IMR-90 (cell line): ENCODE measurements around the gene SYP. TPM values are rescaled to one million over a fixed set of nuclear protein-coding genes. Genes with fewer than 3 reads are reported as not detected.
A peak's percentile ranks its signal among the peaks of the same experiment; 100 is the strongest.

Experiments used
- ATAC-seq: fragments of 200-7000 bp; cut with Tn5 transposase; 2 replicates; pipeline ENCODE4 v1.9.1; 2020; ENCODE audit warnings: low read depth, mild to moderate bottlenecking, moderate library complexity
- BruUV-seq: library from RNA; stranded (reverse); fragments of 400-500 nt; replicated peaks from 2 replicates; lab custom pipeline; 2021; lab: Mats Ljungman, UMichigan
- CTCF ChIA-PET: fragments of 300-600 bp; formaldehyde crosslinking; extraction: SDS; loops from one replicate; lab custom pipeline; 2021; ENCODE audit warnings: antibody characterized with exemption; lab: Yijun Ruan, JAX
- POLR2A ChIA-PET: fragments of 300-600 bp; sonication (Branson Sonifier 250); formaldehyde crosslinking; loops from one replicate; lab custom pipeline; 2022; ENCODE audit warnings: antibody characterized with exemption; ENCODE audit not compliant: unreplicated experiment; lab: Charles Lee
- DNase-seq: peaks from one replicate; pipeline ENCODE4 v3.0.0; 2013
- H2AFZ ChIP-seq: replicated peaks from 2 replicates; pipeline ENCODE3; 2013; ENCODE audit warnings: low read length, mild to moderate bottlenecking; ENCODE audit not compliant: poor library complexity
- H2AK5ac ChIP-seq: 2 replicates; pipeline ENCODE4 v1.6.1; 2013; ENCODE audit warnings: low read depth, low read length, inconsistent platforms
- H2AK9ac ChIP-seq: replicated peaks from 2 replicates; pipeline ENCODE3; 2013; ENCODE audit warnings: mild to moderate bottlenecking, low read depth, low read length, moderate library complexity; ENCODE audit not compliant: poor library complexity
- H2BK120ac ChIP-seq: 2 replicates; pipeline ENCODE4 v1.6.1; 2013; ENCODE audit warnings: low read depth, low read length, inconsistent platforms
- H2BK15ac ChIP-seq: 3 replicates; pipeline ENCODE4 v1.6.1; 2013; ENCODE audit warnings: low read depth, low read length, inconsistent platforms
- H2BK20ac ChIP-seq: 2 replicates; pipeline ENCODE4 v1.6.1; 2013; ENCODE audit warnings: low read depth, mild to moderate bottlenecking, inconsistent platforms, low read length, moderate library complexity
- H2BK5ac ChIP-seq: 2 replicates; pipeline ENCODE4 v1.6.1; 2013; ENCODE audit warnings: mild to moderate bottlenecking, low read depth, low read length, inconsistent platforms; ENCODE audit not compliant: poor library complexity, severe bottlenecking
- H3K14ac ChIP-seq: replicated peaks from 2 replicates; pipeline ENCODE4 v1.6.1; 2013; ENCODE audit warnings: low read depth, low read length, inconsistent platforms
- H3K18ac ChIP-seq: 2 replicates; pipeline ENCODE4 v1.6.1; 2013; ENCODE audit warnings: low read depth, low read length, control low read depth
- H3K23ac ChIP-seq: 2 replicates; pipeline ENCODE4 v1.6.1; 2013; ENCODE audit warnings: low read depth, low read length, inconsistent platforms
- H3K27ac ChIP-seq: 2 replicates; pipeline ENCODE4 v1.5.1; 2013; ENCODE audit warnings: mild to moderate bottlenecking, control low read depth, low read length; ENCODE audit not compliant: insufficient read depth
- H3K27me3 ChIP-seq: 2 replicates; pipeline ENCODE4 v1.6.1; 2013; ENCODE audit warnings: low read length; ENCODE audit not compliant: control insufficient read depth, insufficient read depth
- H3K36me3 ChIP-seq: 2 replicates; pipeline ENCODE4 v1.6.1; 2013; ENCODE audit warnings: low read length, mixed read lengths; ENCODE audit not compliant: control insufficient read depth, insufficient read depth
- H3K4ac ChIP-seq: 2 replicates; pipeline ENCODE4 v1.6.1; 2013; ENCODE audit warnings: low read depth, low read length, inconsistent platforms
- H3K4me1 ChIP-seq: 2 replicates; pipeline ENCODE4 v1.6.1; 2013; ENCODE audit warnings: low read length, mixed read lengths; ENCODE audit not compliant: control insufficient read depth, insufficient read depth
- H3K4me2 ChIP-seq: 2 replicates; pipeline ENCODE4 v1.6.1; 2013; ENCODE audit warnings: low read depth, mild to moderate bottlenecking, control low read depth, low read length, moderate library complexity
- H3K4me3 ChIP-seq: 2 replicates; pipeline ENCODE4 v1.5.1; 2013; ENCODE audit warnings: low read depth, mild to moderate bottlenecking, control low read depth, low read length, moderate library complexity; ENCODE audit not compliant: insufficient read depth
- H3K56ac ChIP-seq: 2 replicates; pipeline ENCODE4 v1.6.1; 2013; ENCODE audit warnings: low read length, inconsistent platforms; ENCODE audit not compliant: insufficient read depth; ENCODE audit errors: extremely low read depth
- H3K79me1 ChIP-seq, 2 experiments: 2 replicates each; pipeline ENCODE4 v1.6.1; 2013; ENCODE audit warnings: low read length in 2 of 2, inconsistent platforms in 1 of 2, low read depth in 1 of 2
- H3K9ac ChIP-seq: 2 replicates; pipeline ENCODE4 v1.6.1; 2013; ENCODE audit warnings: low read depth, low read length, control low read depth
- H3K9me1 ChIP-seq: 2 replicates; pipeline ENCODE4 v1.6.1; 2013; ENCODE audit warnings: low read length, inconsistent platforms; ENCODE audit not compliant: insufficient read depth
- H3K9me3 ChIP-seq: 2 replicates; pipeline ENCODE4 v1.6.1; 2013; ENCODE audit warnings: low read length; ENCODE audit not compliant: control insufficient read depth, insufficient read depth
- H4K20me1 ChIP-seq: 2 replicates; pipeline ENCODE4 v1.6.1; 2013; ENCODE audit warnings: low read length, inconsistent platforms; ENCODE audit not compliant: insufficient read depth
- H4K5ac ChIP-seq: 2 replicates; pipeline ENCODE4 v1.6.1; 2013; ENCODE audit warnings: mild to moderate bottlenecking, low read depth, low read length, control low read depth
- H4K8ac ChIP-seq, 2 experiments: 2 replicates each; pipeline ENCODE4 v1.6.1; 2013; ENCODE audit warnings: low read depth in 2 of 2, low read length in 2 of 2, control low read depth in 1 of 2, inconsistent platforms in 1 of 2
- H4K91ac ChIP-seq: 2 replicates; pipeline ENCODE4 v1.6.1; 2013; ENCODE audit warnings: low read depth, low read length, inconsistent platforms; ENCODE audit not compliant: insufficient read depth
- BHLHE40 ChIP-seq: fragments of 150-350 bp; IDR thresholded peaks from 2 replicates; pipeline ENCODE4 v1.6.1; 2016; ENCODE audit warnings: mild to moderate bottlenecking, low read depth, low read length
- CEBPB ChIP-seq: IDR thresholded peaks from 2 replicates; pipeline ENCODE4 v1.6.1; 2012; ENCODE audit warnings: low read depth, low read length, improper control_type of control experiment
- CHD1 ChIP-seq: IDR thresholded peaks from 2 replicates; pipeline ENCODE4 v1.6.1; 2012; ENCODE audit warnings: low read depth, low read length, improper control_type of control experiment
- CTCF ChIP-seq: conservative IDR thresholded peaks from 2 replicates; pipeline ENCODE4 v1.5.1; 2012; ENCODE audit warnings: mild to moderate bottlenecking, low read depth, low read length, improper control_type of control experiment
- FOS ChIP-seq: fragments of 150-350 bp; IDR thresholded peaks from 2 replicates; pipeline ENCODE4 v1.6.1; 2016; ENCODE audit warnings: low read depth, low read length
- MAFK ChIP-seq: IDR thresholded peaks from 2 replicates; pipeline ENCODE4 v1.6.1; 2012; ENCODE audit warnings: low read depth, low read length, improper control_type of control experiment
- MAZ ChIP-seq: IDR thresholded peaks from 2 replicates; pipeline ENCODE4 v1.6.1; 2012; ENCODE audit warnings: low read depth, mild to moderate bottlenecking, low read length, improper control_type of control experiment, moderate library complexity, borderline replicate concordance
- POLR2A ChIP-seq: IDR thresholded peaks from 2 replicates; pipeline ENCODE4 v1.6.1; 2012; ENCODE audit warnings: mild to moderate bottlenecking, low read depth, low read length
- RAD21 ChIP-seq: IDR thresholded peaks from 2 replicates; pipeline ENCODE4 v1.6.1; 2012; ENCODE audit warnings: low read length, improper control_type of control experiment
- RCOR1 ChIP-seq: IDR thresholded peaks from 2 replicates; pipeline ENCODE4 v1.6.1; 2012; ENCODE audit warnings: mild to moderate bottlenecking, low read length, improper control_type of control experiment; ENCODE audit not compliant: insufficient replicate concordance
- RFX5 ChIP-seq: IDR thresholded peaks from 2 replicates; pipeline ENCODE4 v1.8.0; 2012; ENCODE audit warnings: low read depth, mild to moderate bottlenecking, low read length, moderate library complexity
- SMC3 ChIP-seq: fragments of 150-350 bp; IDR thresholded peaks from 2 replicates; pipeline ENCODE4 v1.6.1; 2016; ENCODE audit warnings: low read depth, mild to moderate bottlenecking, antibody characterized with exemption, low read length, moderate library complexity
- WGBS, 2 experiments: methylation state at CpG; one replicate each; pipeline versions ENCODE4 v1.1.5 to v1.1.7; 2013; ENCODE audit warnings: missing lambda C conversion rate in 2 of 2; ENCODE audit not compliant: insufficient read length in 1 of 2; ENCODE audit errors: extremely low coverage in 2 of 2; 5-methylcytosine and 5-hydroxymethylcytosine counted together
- dilution Hi-C: fragments of 300-500 bp; cut with HindIII; formaldehyde crosslinking; loops from one replicate; pipeline ENCODE4 v1.14.3; 2018; ENCODE audit warnings: low sequenced_read_pairs; ENCODE audit not compliant: unreplicated experiment
- in situ Hi-C: fragments of 300-500 bp; cut with MboI; formaldehyde crosslinking; loops from 3 replicates; pipeline ENCODE4 v1.14.3; 2019; ENCODE audit warnings: low sequenced_read_pairs, inconsistent platforms, mixed read lengths
- intact Hi-C: fragments of 100-400 bp; cut with micrococcal nuclease; formaldehyde crosslinking; loops from 2 replicates; pipeline ENCODE4 v1.10.0; 2022
- polyA plus RNA-seq, 3 experiments: library from polyadenylated mRNA; depleted of rRNA; stranded (reverse); fragments of >200 nt; gene quantifications; 2 replicates each; pipeline ENCODE4 v1.2.3, GENCODE V29; 2012; ENCODE audit warnings: low replicate concordance in 1 of 3
- total RNA-seq: library from RNA; depleted of rRNA; stranded (reverse); fragments of >200 nt; gene quantifications from 2 replicates; pipeline ENCODE4 v1.2.3, GENCODE V29; 2012
- TF ChIP-seq, protein P1 (sequence below): fragments of 150-350 bp; IDR thresholded peaks from 2 replicates; pipeline ENCODE4 v1.6.1; 2016; ENCODE audit warnings: low read depth, mild to moderate bottlenecking, low read length, moderate library complexity, borderline replicate concordance

Gene SYP
- total and polyA plus RNA-seq, 2 of the 4 experiments (the other 2 are of a cell fraction): under 0.01 to 0.05 TPM

DNA sequence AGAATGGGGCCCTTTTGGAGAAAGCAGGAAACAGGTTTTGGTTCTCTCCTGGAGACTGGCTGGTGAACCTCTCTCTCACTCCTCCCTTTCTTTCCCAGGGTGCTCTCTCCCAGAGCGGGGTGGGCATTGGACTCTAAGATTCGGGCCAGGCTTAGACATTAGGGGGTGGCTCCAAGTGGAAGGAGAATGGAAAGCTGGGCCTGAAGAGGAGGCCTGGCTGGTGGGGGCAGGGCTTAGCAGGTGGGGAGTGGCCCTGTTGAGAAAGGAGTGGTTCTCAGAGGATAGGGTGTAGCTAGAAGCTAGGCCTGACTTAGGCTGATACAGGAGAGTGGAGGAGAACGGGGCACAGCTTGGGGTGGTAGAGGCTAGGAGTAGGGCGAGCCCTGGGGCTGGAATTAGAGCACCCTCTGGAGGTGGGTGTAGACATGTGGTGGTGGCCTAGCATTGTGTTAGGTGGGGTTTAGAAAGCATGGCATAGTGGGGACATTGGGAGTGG, 22.6 kb downstream of the SYP start:
- H2AK9ac ChIP-seq: peak overlapping the region; percentile 65
- H4K8ac ChIP-seq: no peak overlapping the region
- H3K27me3 ChIP-seq: no peaks in the 10 kb centered on the region
- no peak overlapping the region for H3K23ac ChIP-seq
- H3K4me1 ChIP-seq: peaks cover 2% of the 10 kb centered on the region
- H3K27ac ChIP-seq: no peak overlapping the region
- H4K5ac ChIP-seq: no peak overlapping the region
- TF ChIP-seq FOS (no peak), RAD21 (no peak), CTCF (no peak), MAZ (no peak), RFX5 (no peak), CHD1 (no peak), RCOR1 (no peak), POLR2A (no peak), BHLHE40 (no peak), MAFK (no peak), SMC3 (no peak), CEBPB (no peak)
- TF ChIP-seq, protein P1, sequence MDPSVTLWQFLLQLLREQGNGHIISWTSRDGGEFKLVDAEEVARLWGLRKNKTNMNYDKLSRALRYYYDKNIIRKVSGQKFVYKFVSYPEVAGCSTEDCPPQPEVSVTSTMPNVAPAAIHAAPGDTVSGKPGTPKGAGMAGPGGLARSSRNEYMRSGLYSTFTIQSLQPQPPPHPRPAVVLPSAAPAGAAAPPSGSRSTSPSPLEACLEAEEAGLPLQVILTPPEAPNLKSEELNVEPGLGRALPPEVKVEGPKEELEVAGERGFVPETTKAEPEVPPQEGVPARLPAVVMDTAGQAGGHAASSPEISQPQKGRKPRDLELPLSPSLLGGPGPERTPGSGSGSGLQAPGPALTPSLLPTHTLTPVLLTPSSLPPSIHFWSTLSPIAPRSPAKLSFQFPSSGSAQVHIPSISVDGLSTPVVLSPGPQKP: no peak
- ChIA-PET POLR2A (no interaction called here), CTCF (interaction anchor here (0.7 kb wide), 1 partner anchor 8 kb away, joined by 4 read pairs; no protein-coding TSS in a partner anchor)
- H3K9ac ChIP-seq: no peak overlapping the region
- BruUV-seq: no TSS peak
- H2BK120ac ChIP-seq: no peak overlapping the region
- ATAC-seq: no peak
- intact Hi-C loops: no loop called here
- 71% methylated on average over 3 of the region's 4 CpGs; no CpG with 5 or more reads in 1 of the 2 experiments for WGBS, 2 experiments
- H3K14ac ChIP-seq: no peak overlapping the region
- in situ Hi-C loops: no loop called here
- dilution Hi-C loops: no loop called here
- no peaks in the 10 kb centered on the region; the same call in 1 of the 2 replicates for H3K9me3 ChIP-seq
- no peak overlapping the region for H2AFZ ChIP-seq
- no peak overlapping the region for H2AK5ac ChIP-seq
- no peak overlapping the region for H3K18ac ChIP-seq
- no peaks in the 10 kb centered on the region; the same call in 1 of the 2 replicates for H4K20me1 ChIP-seq
- no peak overlapping the region for H4K91ac ChIP-seq
- H2BK20ac ChIP-seq: no peak overlapping the region
- H3K4ac ChIP-seq: no peak overlapping the region
- no peak overlapping the region for H3K4me2 ChIP-seq
- H3K36me3 ChIP-seq: peaks cover 25% of the 10 kb centered on the region
- H3K9me1 ChIP-seq: 0 out of 2 replicates have a peak, but pooled peaks cover 5% of the 10 kb centered on the region
- H3K4me3 ChIP-seq: no peak overlapping the region
- DNase-seq: no peak
- H3K56ac ChIP-seq: no peak overlapping the region
- no peak overlapping the region for H2BK5ac ChIP-seq
- peaks cover 14 to 15% of the 10 kb centered on the region in 2 experiments; a peak in 3 of 4 replicates for H3K79me1 ChIP-seq
- H2BK15ac ChIP-seq: no peak overlapping the region
